ENCODE results near the gene STK35.

GRCh38 chr20:2171266-2171790 lies 69.7 kb downstream of the STK35 start:
- TF ChIP-seq, protein P1, sequence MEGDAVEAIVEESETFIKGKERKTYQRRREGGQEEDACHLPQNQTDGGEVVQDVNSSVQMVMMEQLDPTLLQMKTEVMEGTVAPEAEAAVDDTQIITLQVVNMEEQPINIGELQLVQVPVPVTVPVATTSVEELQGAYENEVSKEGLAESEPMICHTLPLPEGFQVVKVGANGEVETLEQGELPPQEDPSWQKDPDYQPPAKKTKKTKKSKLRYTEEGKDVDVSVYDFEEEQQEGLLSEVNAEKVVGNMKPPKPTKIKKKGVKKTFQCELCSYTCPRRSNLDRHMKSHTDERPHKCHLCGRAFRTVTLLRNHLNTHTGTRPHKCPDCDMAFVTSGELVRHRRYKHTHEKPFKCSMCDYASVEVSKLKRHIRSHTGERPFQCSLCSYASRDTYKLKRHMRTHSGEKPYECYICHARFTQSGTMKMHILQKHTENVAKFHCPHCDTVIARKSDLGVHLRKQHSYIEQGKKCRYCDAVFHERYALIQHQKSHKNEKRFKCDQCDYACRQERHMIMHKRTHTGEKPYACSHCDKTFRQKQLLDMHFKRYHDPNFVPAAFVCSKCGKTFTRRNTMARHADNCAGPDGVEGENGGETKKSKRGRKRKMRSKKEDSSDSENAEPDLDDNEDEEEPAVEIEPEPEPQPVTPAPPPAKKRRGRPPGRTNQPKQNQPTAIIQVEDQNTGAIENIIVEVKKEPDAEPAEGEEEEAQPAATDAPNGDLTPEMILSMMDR (IDR thresholded peaks at IDR 0.05; ENCODE audit: insufficient read depth, low read length): no peak
- TF ChIP-seq POLR2AphosphoS5 (IDR thresholded peaks at IDR 0.05; ENCODE audit: low read depth) (no peak), GABPA (IDR thresholded peaks at IDR 0.05; ENCODE audit: low read depth) (no peak)
- TF ChIP-seq, protein P2, sequence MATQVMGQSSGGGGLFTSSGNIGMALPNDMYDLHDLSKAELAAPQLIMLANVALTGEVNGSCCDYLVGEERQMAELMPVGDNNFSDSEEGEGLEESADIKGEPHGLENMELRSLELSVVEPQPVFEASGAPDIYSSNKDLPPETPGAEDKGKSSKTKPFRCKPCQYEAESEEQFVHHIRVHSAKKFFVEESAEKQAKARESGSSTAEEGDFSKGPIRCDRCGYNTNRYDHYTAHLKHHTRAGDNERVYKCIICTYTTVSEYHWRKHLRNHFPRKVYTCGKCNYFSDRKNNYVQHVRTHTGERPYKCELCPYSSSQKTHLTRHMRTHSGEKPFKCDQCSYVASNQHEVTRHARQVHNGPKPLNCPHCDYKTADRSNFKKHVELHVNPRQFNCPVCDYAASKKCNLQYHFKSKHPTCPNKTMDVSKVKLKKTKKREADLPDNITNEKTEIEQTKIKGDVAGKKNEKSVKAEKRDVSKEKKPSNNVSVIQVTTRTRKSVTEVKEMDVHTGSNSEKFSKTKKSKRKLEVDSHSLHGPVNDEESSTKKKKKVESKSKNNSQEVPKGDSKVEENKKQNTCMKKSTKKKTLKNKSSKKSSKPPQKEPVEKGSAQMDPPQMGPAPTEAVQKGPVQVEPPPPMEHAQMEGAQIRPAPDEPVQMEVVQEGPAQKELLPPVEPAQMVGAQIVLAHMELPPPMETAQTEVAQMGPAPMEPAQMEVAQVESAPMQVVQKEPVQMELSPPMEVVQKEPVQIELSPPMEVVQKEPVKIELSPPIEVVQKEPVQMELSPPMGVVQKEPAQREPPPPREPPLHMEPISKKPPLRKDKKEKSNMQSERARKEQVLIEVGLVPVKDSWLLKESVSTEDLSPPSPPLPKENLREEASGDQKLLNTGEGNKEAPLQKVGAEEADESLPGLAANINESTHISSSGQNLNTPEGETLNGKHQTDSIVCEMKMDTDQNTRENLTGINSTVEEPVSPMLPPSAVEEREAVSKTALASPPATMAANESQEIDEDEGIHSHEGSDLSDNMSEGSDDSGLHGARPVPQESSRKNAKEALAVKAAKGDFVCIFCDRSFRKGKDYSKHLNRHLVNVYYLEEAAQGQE (IDR thresholded peaks at IDR 0.05; ENCODE audit: insufficient replicate concordance, low read depth): no peak

All from HL-60 (cell line).